Right lobe of liver (tissue), 4 donors: Measurements from ENCODE around the gene HPSE.

Source experiments
- CTCF ChIP-seq, 4 donors: fragments of 200-600 bp in 3 of 4; fragments of 450-650 bp in 1 of 4; IDR thresholded peaks; one replicate each; pipeline versions ENCODE4 v1.5.1 to v1.8.0; 2016 to 2022; ENCODE audit warnings: antibody characterized with exemption in 4 of 4, mild to moderate bottlenecking in 2 of 4
- POLR2A ChIP-seq: fragments of 450-650 bp; IDR thresholded peaks from one replicate; pipeline ENCODE4 v1.6.1; 2017; ENCODE audit warnings: antibody characterized with exemption, mild to moderate bottlenecking
- donor health status: DM: no; HTN: no; CAD: no.
- donor health status: DM: no; HTN: no; CAD: no.
- donor health status: DM: no; HTN: yes; CAD: no.

- TF ChIP-seq POLR2A, result no peak
- no peak for TF ChIP-seq CTCF (IDR thresholded peaks at IDR 0.05)
These were observed 87.0 kb downstream of the HPSE start for GRCh38 chr4:83247415-83248357.
